OCI-LY3 (cell line): ENCODE data around the gene TBXAS1.

Experiments
- EZH2phosphoT487 ChIP-seq: fragments of 200-600 bp; shearing (Covaris generic); IDR thresholded peaks from 2 replicates; pipeline ENCODE4 v1.6.1; 2018; ENCODE audit warnings: antibody characterized with exemption, mixed run types, low read depth
- TF ChIP-seq, protein P1 (sequence below): fragments of 200-600, 300-600 bp; sonication (generic); IDR thresholded peaks from 2 replicates; pipeline ENCODE4 v1.5.1; 2014; ENCODE audit warnings: antibody characterized with exemption, low read length, low read depth

DNA sequence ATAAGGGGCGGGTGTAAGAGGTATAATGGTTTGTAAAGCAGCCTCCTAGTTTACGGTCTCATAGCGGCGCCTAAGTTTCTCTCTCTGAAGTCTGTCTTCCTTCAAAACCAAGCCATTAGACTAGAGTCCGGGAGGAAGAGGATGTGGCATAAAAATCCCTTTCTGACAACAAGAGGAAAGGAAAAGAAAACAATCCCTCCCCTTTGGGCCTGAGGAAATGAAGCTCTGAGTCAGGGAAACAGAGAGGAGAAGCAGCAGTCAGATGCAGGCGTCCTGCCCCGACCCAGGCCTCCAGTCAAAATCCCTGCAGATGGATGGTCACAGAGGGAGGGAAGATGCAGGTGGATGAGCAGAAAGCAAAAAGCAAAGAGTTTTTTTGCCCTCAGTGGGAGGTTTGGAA, 210.0 kb downstream of the TBXAS1 start:
- TF ChIP-seq, protein P1, sequence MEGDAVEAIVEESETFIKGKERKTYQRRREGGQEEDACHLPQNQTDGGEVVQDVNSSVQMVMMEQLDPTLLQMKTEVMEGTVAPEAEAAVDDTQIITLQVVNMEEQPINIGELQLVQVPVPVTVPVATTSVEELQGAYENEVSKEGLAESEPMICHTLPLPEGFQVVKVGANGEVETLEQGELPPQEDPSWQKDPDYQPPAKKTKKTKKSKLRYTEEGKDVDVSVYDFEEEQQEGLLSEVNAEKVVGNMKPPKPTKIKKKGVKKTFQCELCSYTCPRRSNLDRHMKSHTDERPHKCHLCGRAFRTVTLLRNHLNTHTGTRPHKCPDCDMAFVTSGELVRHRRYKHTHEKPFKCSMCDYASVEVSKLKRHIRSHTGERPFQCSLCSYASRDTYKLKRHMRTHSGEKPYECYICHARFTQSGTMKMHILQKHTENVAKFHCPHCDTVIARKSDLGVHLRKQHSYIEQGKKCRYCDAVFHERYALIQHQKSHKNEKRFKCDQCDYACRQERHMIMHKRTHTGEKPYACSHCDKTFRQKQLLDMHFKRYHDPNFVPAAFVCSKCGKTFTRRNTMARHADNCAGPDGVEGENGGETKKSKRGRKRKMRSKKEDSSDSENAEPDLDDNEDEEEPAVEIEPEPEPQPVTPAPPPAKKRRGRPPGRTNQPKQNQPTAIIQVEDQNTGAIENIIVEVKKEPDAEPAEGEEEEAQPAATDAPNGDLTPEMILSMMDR, result no peak
- TF ChIP-seq EZH2phosphoT487, result no peak
